Ishikawa (cell line): ENCODE results near the gene TEAD1.

Experiments
- CEBPB ChIP-seq: IDR thresholded peaks from 2 replicates; pipeline ENCODE4 v1.6.1; 2012
- CREB1 ChIP-seq: IDR thresholded peaks from 2 replicates; pipeline ENCODE4 v1.6.1; 2012; ENCODE audit warnings: low read depth
- EGR1 ChIP-seq: IDR thresholded peaks from 2 replicates; pipeline ENCODE4 v1.6.1; 2012
- EP300 ChIP-seq: IDR thresholded peaks from 2 replicates; pipeline ENCODE4 v1.6.1; 2012; ENCODE audit warnings: borderline replicate concordance
- FOXM1 ChIP-seq: IDR thresholded peaks from 2 replicates; pipeline ENCODE4 v1.6.1; 2012; ENCODE audit warnings: low read depth, borderline replicate concordance
- MAX ChIP-seq: IDR thresholded peaks from 2 replicates; pipeline ENCODE4 v1.6.1; 2012
- NFIC ChIP-seq: IDR thresholded peaks from 2 replicates; pipeline ENCODE4 v1.6.1; 2012
- RAD21 ChIP-seq: IDR thresholded peaks from 2 replicates; pipeline ENCODE4 v1.6.1; 2012; ENCODE audit warnings: low read depth
- TAF1 ChIP-seq: IDR thresholded peaks from 2 replicates; pipeline ENCODE4 v1.6.1; 2012; ENCODE audit warnings: low read depth, mild to moderate bottlenecking
- TCF12 ChIP-seq: IDR thresholded peaks from 2 replicates; pipeline ENCODE4 v1.6.1; 2012; ENCODE audit warnings: low read depth
- TEAD4 ChIP-seq: IDR thresholded peaks from 2 replicates; pipeline ENCODE4 v1.6.1; 2012
- YY1 ChIP-seq: IDR thresholded peaks from 2 replicates; pipeline ENCODE4 v1.6.1; 2012; ENCODE audit warnings: low read depth
- ZBTB7A ChIP-seq: IDR thresholded peaks from 2 replicates; pipeline ENCODE4 v1.6.1; 2012; ENCODE audit warnings: low read depth
- TF ChIP-seq, protein P1 (sequence below): IDR thresholded peaks from 2 replicates; pipeline ENCODE4 v1.6.1; 2012
- TF ChIP-seq, protein P2 (sequence below): IDR thresholded peaks from 2 replicates; pipeline ENCODE4 v1.6.1; 2012; ENCODE audit warnings: low read depth, mild to moderate bottlenecking

Gene TEAD1

GRCh38 chr11:12938590-12939247 is 264.5 kb downstream of the TEAD1 start:
- TF ChIP-seq ZBTB7A (no peak), FOXM1 (no peak), NFIC (no peak), RAD21 (no peak), YY1 (no peak), TAF1 (no peak), EP300 (no peak), CREB1 (no peak), TEAD4 (no peak), CEBPB (no peak), TCF12 (no peak), MAX (no peak), EGR1 (no peak)
- TF ChIP-seq, protein P1, sequence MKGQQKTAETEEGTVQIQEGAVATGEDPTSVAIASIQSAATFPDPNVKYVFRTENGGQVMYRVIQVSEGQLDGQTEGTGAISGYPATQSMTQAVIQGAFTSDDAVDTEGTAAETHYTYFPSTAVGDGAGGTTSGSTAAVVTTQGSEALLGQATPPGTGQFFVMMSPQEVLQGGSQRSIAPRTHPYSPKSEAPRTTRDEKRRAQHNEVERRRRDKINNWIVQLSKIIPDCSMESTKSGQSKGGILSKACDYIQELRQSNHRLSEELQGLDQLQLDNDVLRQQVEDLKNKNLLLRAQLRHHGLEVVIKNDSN = no peak
- TF ChIP-seq, protein P2, sequence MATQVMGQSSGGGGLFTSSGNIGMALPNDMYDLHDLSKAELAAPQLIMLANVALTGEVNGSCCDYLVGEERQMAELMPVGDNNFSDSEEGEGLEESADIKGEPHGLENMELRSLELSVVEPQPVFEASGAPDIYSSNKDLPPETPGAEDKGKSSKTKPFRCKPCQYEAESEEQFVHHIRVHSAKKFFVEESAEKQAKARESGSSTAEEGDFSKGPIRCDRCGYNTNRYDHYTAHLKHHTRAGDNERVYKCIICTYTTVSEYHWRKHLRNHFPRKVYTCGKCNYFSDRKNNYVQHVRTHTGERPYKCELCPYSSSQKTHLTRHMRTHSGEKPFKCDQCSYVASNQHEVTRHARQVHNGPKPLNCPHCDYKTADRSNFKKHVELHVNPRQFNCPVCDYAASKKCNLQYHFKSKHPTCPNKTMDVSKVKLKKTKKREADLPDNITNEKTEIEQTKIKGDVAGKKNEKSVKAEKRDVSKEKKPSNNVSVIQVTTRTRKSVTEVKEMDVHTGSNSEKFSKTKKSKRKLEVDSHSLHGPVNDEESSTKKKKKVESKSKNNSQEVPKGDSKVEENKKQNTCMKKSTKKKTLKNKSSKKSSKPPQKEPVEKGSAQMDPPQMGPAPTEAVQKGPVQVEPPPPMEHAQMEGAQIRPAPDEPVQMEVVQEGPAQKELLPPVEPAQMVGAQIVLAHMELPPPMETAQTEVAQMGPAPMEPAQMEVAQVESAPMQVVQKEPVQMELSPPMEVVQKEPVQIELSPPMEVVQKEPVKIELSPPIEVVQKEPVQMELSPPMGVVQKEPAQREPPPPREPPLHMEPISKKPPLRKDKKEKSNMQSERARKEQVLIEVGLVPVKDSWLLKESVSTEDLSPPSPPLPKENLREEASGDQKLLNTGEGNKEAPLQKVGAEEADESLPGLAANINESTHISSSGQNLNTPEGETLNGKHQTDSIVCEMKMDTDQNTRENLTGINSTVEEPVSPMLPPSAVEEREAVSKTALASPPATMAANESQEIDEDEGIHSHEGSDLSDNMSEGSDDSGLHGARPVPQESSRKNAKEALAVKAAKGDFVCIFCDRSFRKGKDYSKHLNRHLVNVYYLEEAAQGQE = no peak

- TF ChIP-seq YY1 (no peak), MAX (no peak), TEAD4 (no peak), TCF12 (no peak), NFIC (no peak), CREB1 (no peak), EP300 (no peak), ZBTB7A (no peak), RAD21 (no peak), FOXM1 (no peak), CEBPB (no peak)
- TF ChIP-seq, protein P2 = no peak
Observed at GRCh38 chr11:12941671-12942070, 267.4 kb downstream of the TEAD1 start.

DNA sequence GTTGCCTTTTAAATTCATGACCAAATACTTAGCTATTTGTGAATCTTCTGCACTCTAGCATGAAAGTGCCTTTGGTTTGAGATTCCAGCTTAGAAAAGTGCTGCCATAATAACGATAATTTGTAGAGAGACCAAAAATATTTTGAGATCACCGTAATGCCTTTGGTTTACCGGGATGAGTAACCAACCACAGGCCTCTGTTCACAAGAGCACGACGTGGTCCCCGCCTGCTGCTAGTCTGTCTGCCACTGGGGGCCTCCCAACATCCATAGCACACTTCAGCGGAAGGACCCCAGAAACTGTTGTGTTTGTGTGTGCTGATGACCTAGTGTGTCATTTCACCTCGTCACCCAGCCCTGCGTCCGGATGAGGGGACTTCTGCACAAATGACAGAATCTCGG is 267.9 kb downstream of the TEAD1 start:
- TF ChIP-seq TAF1 (no peak), RAD21 (no peak), CEBPB (no peak), NFIC (no peak), FOXM1 (no peak)
- TF ChIP-seq, protein P1 = no peak
- TF ChIP-seq, protein P2 = no peak

GRCh38 chr11:12943311-12943710 is 269.1 kb downstream of the TEAD1 start:
- TF ChIP-seq MAX (no peak), CEBPB (no peak), EP300 (no peak), YY1 (no peak), ZBTB7A (no peak)
- TF ChIP-seq, protein P2 = no peak
